Right lobe of liver (tissue), 4 donors: ENCODE results near the gene ATXN7.

Experiments used
- CTCF ChIP-seq, 4 donors: fragments of 200-600 bp in 3 of 4; fragments of 450-650 bp in 1 of 4; IDR thresholded peaks; one replicate each; pipeline versions ENCODE4 v1.5.1 to v1.8.0; 2016 to 2022; ENCODE audit warnings: antibody characterized with exemption in 4 of 4, mild to moderate bottlenecking in 2 of 4
- POLR2A ChIP-seq: fragments of 450-650 bp; IDR thresholded peaks from one replicate; pipeline ENCODE4 v1.6.1; 2017; ENCODE audit warnings: antibody characterized with exemption, mild to moderate bottlenecking
- donor health status: DM: no; HTN: no; CAD: no.
- donor health status: DM: no; HTN: no; CAD: no.
- donor health status: DM: no; HTN: yes; CAD: no.

- no peak for TF ChIP-seq CTCF (IDR thresholded peaks at IDR 0.05)
- TF ChIP-seq POLR2A = no peak
These were observed 83.1 kb downstream of the ATXN7 start for GRCh38 chr3:63946753-63947152.
